ENCODE results near the gene KCNIP4.

Gene KCNIP4

GRCh38 chr4:20816287-20816686, 1132.3 kb downstream of the KCNIP4 start:
- no peak for TF ChIP-seq CTCF (IDR thresholded peaks at IDR 0.05)

GRCh38 chr4:20813700-20814099, 1134.9 kb downstream of the KCNIP4 start:
- TF ChIP-seq CTCF (IDR thresholded peaks at IDR 0.05), result no peak

GRCh38 chr4:20809812-20810211, 1138.8 kb downstream of the KCNIP4 start:
- TF ChIP-seq CTCF (IDR thresholded peaks at IDR 0.05), result no peak

GRCh38 chr4:20805716-20806115, 1142.9 kb downstream of the KCNIP4 start:
- no peak for TF ChIP-seq CTCF (IDR thresholded peaks at IDR 0.05)

- TF ChIP-seq CTCF (IDR thresholded peaks at IDR 0.05), result no peak
Observed at GRCh38 chr4:20787940-20788665, 1160.5 kb downstream of the KCNIP4 start.

- TF ChIP-seq CTCF (IDR thresholded peaks at IDR 0.05), result no peak
Observed at GRCh38 chr4:20778896-20779295, 1169.7 kb downstream of the KCNIP4 start.

- TF ChIP-seq CTCF (IDR thresholded peaks at IDR 0.05), result peak; percentile 66
Observed at GRCh38 chr4:20773144-20773997, 1175.2 kb downstream of the KCNIP4 start.
